ENCODE measurements around the gene CES5A. TPM values are rescaled to one million over a fixed set of nuclear protein-coding genes. Genes with fewer than 3 reads are reported as not detected.

The CES5A gene
- total and polyA plus RNA-seq, 2 of the 8 experiments (the other 6 are each of a cell fraction or from before 2014, with no cell fraction given): not detected

GRCh38 chr16:55836158-55836611 lies 39.0 kb downstream of the CES5A start (continued):
- TF ChIP-seq CHD7 (IDR thresholded peaks at IDR 0.05; ENCODE audit: insufficient replicate concordance, low read length): no peak
- no peak for TF ChIP-seq GTF2F1 (IDR thresholded peaks at IDR 0.05; ENCODE audit: borderline replicate concordance, low read depth, low read length)
- no peak for TF ChIP-seq BRCA1 (IDR thresholded peaks at IDR 0.05; ENCODE audit: low read depth, low read length)
- TF ChIP-seq EP300 (IDR thresholded peaks at IDR 0.05; ENCODE audit: borderline replicate concordance in 1 of 2, low read depth in 2 of 2, low read length in 2 of 2): no peak
- no peak for TF ChIP-seq BCL11A (IDR thresholded peaks at IDR 0.05; ENCODE audit: low read depth in 2 of 2, low read length in 2 of 2)

Data from H1 (cell line).